ENCODE results near the gene GRK2.
"Not testable (repeated sequence)": the region's sequence is repeated elsewhere in the genome, so short reads cannot be mapped to it uniquely, and the experiment has no call there.

Gene GRK2

GRCh38 chr11:67255353-67255752 is 10.9 kb upstream of the GRK2 start:
- DNase-seq, result no peak

GRCh38 chr11:67255864-67256263 is 10.4 kb upstream of the GRK2 start:
- no peak for DNase-seq

- no peak for DNase-seq
These were observed 9.7 kb upstream of the GRK2 start for GRCh38 chr11:67256477-67257135.

- no peak for DNase-seq
These were observed 5.9 kb upstream of the GRK2 start for GRCh38 chr11:67260406-67260805.

GRCh38 chr11:67260885-67261639 is 5.2 kb upstream of the GRK2 start:
- DNase-seq, result not testable (repeated sequence)

GRCh38 chr11:67261640-67261945 is 4.7 kb upstream of the GRK2 start:
- DNase-seq, result no peak

- no peak for DNase-seq
These were observed 4.2 kb upstream of the GRK2 start for GRCh38 chr11:67261946-67262681.

- DNase-seq, result peak; percentile 58
These were observed 3.3 kb upstream of the GRK2 start for GRCh38 chr11:67262731-67263675.

- DNase-seq, result no peak
These were observed 2.0 kb upstream of the GRK2 start for GRCh38 chr11:67264260-67264659.

GRCh38 chr11:67264877-67265632 is 1.2 kb upstream of the GRK2 start:
- no peak for DNase-seq

- peak; percentile 43 for DNase-seq
These were observed 432 bp upstream of the GRK2 start for GRCh38 chr11:67265633-67266448.

GRCh38 chr11:67267188-67268080 is 1.2 kb downstream of the GRK2 start:
- no peak for DNase-seq

- DNase-seq, result no peak
These were observed 2.0 kb downstream of the GRK2 start for GRCh38 chr11:67268081-67268961.

- DNase-seq, result no peak
These were observed 2.6 kb downstream of the GRK2 start for GRCh38 chr11:67268962-67269268.

GRCh38 chr11:67269401-67270255 is 3.4 kb downstream of the GRK2 start:
- DNase-seq, result no peak

- DNase-seq, result no peak
These were observed 4.3 kb downstream of the GRK2 start for GRCh38 chr11:67270256-67271204.

GRCh38 chr11:67271205-67271540 is 4.9 kb downstream of the GRK2 start:
- no peak for DNase-seq
